ENCODE data around the gene TSPAN31. TPM values are rescaled to one million over a fixed set of nuclear protein-coding genes. Genes with fewer than 3 reads are reported as not detected.
"Not testable (repeated sequence)": the region's sequence is repeated elsewhere in the genome, so short reads cannot be mapped to it uniquely, and the experiment has no call there.

Gene TSPAN31
- total RNA-seq, 2 experiments from 2014 or later, result 12.9 to 13.3 TPM

- Mint-ChIP-seq H3K27ac (no peak within 1 kb of the TSS), H3K27me3 (ENCODE audit: low read depth) (peaks cover 12% of the 10 kb centered on the region), H3K9me3 (ENCODE audit: insufficient read depth) (no peaks in the 10 kb centered on the region), H3K4me3 (peak within 1 kb of the TSS; percentile 83), H3K4me1 (ENCODE audit: low read depth) (peaks cover 40% of the 10 kb centered on the region), H3K36me3 (ENCODE audit: low read depth) (peaks cover 20% of the 10 kb centered on the region)
- no peak for DNase-seq
- CTCF ChIA-PET, result interaction anchor here (0.8 to 5.4 kb wide), 8 partner anchors 10 to 138 kb away, joined by 3 to 72 read pairs (median 4); partner anchors contain the start of genes MARCHF9 and TSFM
- no peak for ATAC-seq
- POLR2A ChIA-PET, result interaction anchor here (0.6 to 1.8 kb wide), 5 partner anchors 10 to 150 kb away, joined by 3 to 5 read pairs (median 4); partner anchors contain the start of gene TSFM
Measured at GRCh38 chr12:57766464-57767304, 21.8 kb downstream of the TSPAN31 start, which contains the start of gene CYP27B1. Gene CYP27B1 (minus strand): TSS chr12:57767078. CDS start chr12:57767041, 37 bp downstream.

GRCh38 chr12:57767305-57767698 lies 22.5 kb downstream of the TSPAN31 start:
- H3K27me3 Mint-ChIP-seq (ENCODE audit: low read depth), result peaks cover 12% of the 10 kb centered on the region
- CTCF ChIA-PET, result interaction anchor here (1.0 to 5.4 kb wide), 6 partner anchors 8 to 137 kb away, joined by 3 to 72 read pairs (median 9); partner anchors contain the start of gene MARCHF9
- no peak overlapping the region for H3K27ac Mint-ChIP-seq
- DNase-seq (no peak), ATAC-seq (no peak)
- no peak overlapping the region for H3K4me3 Mint-ChIP-seq
- POLR2A ChIA-PET, result interaction anchor here (0.8 to 1.8 kb wide), 4 partner anchors 11 to 132 kb away, joined by 3 to 5 read pairs (median 4); partner anchors contain the start of gene TSFM
- no peaks in the 10 kb centered on the region for H3K9me3 Mint-ChIP-seq (ENCODE audit: insufficient read depth)
- peaks cover 20% of the 10 kb centered on the region for H3K36me3 Mint-ChIP-seq (ENCODE audit: low read depth)
- H3K4me1 Mint-ChIP-seq (ENCODE audit: low read depth), result peaks cover 42% of the 10 kb centered on the region

GRCh38 chr12:57767876-57768275 lies 23.0 kb downstream of the TSPAN31 start:
- Mint-ChIP-seq H3K4me3 (no peak overlapping the region), H3K27me3 (ENCODE audit: low read depth) (peaks cover 12% of the 10 kb centered on the region), H3K4me1 (ENCODE audit: low read depth) (peaks cover 44% of the 10 kb centered on the region), H3K27ac (no peak overlapping the region), H3K9me3 (ENCODE audit: insufficient read depth) (no peaks in the 10 kb centered on the region), H3K36me3 (ENCODE audit: low read depth) (peaks cover 20% of the 10 kb centered on the region)
- ChIA-PET CTCF (interaction anchor here (1.0 to 5.4 kb wide), 5 partner anchors 8 to 136 kb away, joined by 3 to 72 read pairs (median 10); partner anchors contain the start of gene MARCHF9), POLR2A (interaction anchor here (1.7 to 1.8 kb wide), 2 partner anchors 8 to 11 kb away, joined by 5 read pairs; no protein-coding TSS in a partner anchor)
- DNase-seq (no peak), ATAC-seq (no peak)

- H3K4me1 Mint-ChIP-seq (ENCODE audit: low read depth), result peaks cover 44% of the 10 kb centered on the region
- no peak for ATAC-seq
- no peak for DNase-seq
- H3K4me3 Mint-ChIP-seq, result no peak overlapping the region
- ChIA-PET POLR2A (no interaction called here), CTCF (interaction anchor here (1.1 to 5.4 kb wide), 2 partner anchors 10 to 13 kb away, joined by 3 to 72 read pairs; partner anchors contain the start of gene MARCHF9)
- no peaks in the 10 kb centered on the region for H3K9me3 Mint-ChIP-seq (ENCODE audit: insufficient read depth)
- H3K27ac Mint-ChIP-seq, result no peak overlapping the region
- H3K27me3 Mint-ChIP-seq (ENCODE audit: low read depth), result peaks cover 9% of the 10 kb centered on the region
- H3K36me3 Mint-ChIP-seq (ENCODE audit: low read depth), result peaks cover 24% of the 10 kb centered on the region
Measured at GRCh38 chr12:57769594-57769993, 24.8 kb downstream of the TSPAN31 start.

- peak overlapping the region; percentile 61 for H3K27ac Mint-ChIP-seq
- peaks cover 7% of the 10 kb centered on the region for H3K27me3 Mint-ChIP-seq (ENCODE audit: low read depth)
- POLR2A ChIA-PET, result no interaction called here
- H3K36me3 Mint-ChIP-seq (ENCODE audit: low read depth), result peaks cover 25% of the 10 kb centered on the region
- peaks cover 33% of the 10 kb centered on the region for H3K4me1 Mint-ChIP-seq (ENCODE audit: low read depth)
- CTCF ChIA-PET, result interaction anchor here (1.0 to 1.1 kb wide), 2 partner anchors 11 to 14 kb away, joined by 3 read pairs; no protein-coding TSS in a partner anchor
- no peak for DNase-seq
- ATAC-seq, result no peak
- H3K9me3 Mint-ChIP-seq (ENCODE audit: insufficient read depth), result no peaks in the 10 kb centered on the region
- H3K4me3 Mint-ChIP-seq, result peak overlapping the region; percentile 39
Measured at GRCh38 chr12:57770734-57771133, 25.9 kb downstream of the TSPAN31 start.

GRCh38 chr12:57771236-57771872 lies 26.5 kb downstream of the TSPAN31 start:
- no peaks in the 10 kb centered on the region for H3K9me3 Mint-ChIP-seq (ENCODE audit: insufficient read depth)
- peaks cover 4% of the 10 kb centered on the region for H3K27me3 Mint-ChIP-seq (ENCODE audit: low read depth)
- H3K36me3 Mint-ChIP-seq (ENCODE audit: low read depth), result peaks cover 27% of the 10 kb centered on the region
- H3K27ac Mint-ChIP-seq, result peak overlapping the region; percentile 98
- H3K4me3 Mint-ChIP-seq, result peak overlapping the region; percentile 97
- ChIA-PET POLR2A (interaction anchor here (0.6 to 1.3 kb wide), 3 partner anchors 9 to 99 kb away, joined by 3 to 5 read pairs (median 5); partner anchors contain the start of gene TSFM), CTCF (interaction anchor here (0.9 to 1.5 kb wide), 6 partner anchors 10 to 15 kb away, joined by 3 to 13 read pairs (median 7); partner anchors contain the start of gene TSFM)
- peak; percentile 91 for DNase-seq
- peak; percentile 75 for ATAC-seq
- peaks cover 27% of the 10 kb centered on the region for H3K4me1 Mint-ChIP-seq (ENCODE audit: low read depth)

- ATAC-seq (peak; percentile 91), DNase-seq (peak; percentile 96)
- Mint-ChIP-seq H3K4me1 (ENCODE audit: low read depth) (peaks cover 21% of the 10 kb centered on the region), H3K27me3 (ENCODE audit: low read depth) (no peaks in the 10 kb centered on the region), H3K9me3 (ENCODE audit: insufficient read depth) (no peaks in the 10 kb centered on the region), H3K36me3 (ENCODE audit: low read depth) (peaks cover 25% of the 10 kb centered on the region), H3K27ac (peak within 1 kb of the TSS; percentile 98), H3K4me3 (peak within 1 kb of the TSS; percentile 97)
- ChIA-PET POLR2A (interaction anchor here (0.6 to 1.3 kb wide), 5 partner anchors 9 to 98 kb away, joined by 3 to 6 read pairs (median 5); partner anchors contain the start of gene TSFM), CTCF (interaction anchor here (0.9 to 1.5 kb wide), 6 partner anchors 9 to 31 kb away, joined by 3 to 13 read pairs (median 7); partner anchors contain the start of gene TSFM)
Measured at GRCh38 chr12:57771873-57772428, 27.1 kb downstream of the TSPAN31 start, which contains the start of gene METTL1. Gene METTL1 (minus strand): TSS chr12:57772105. CDS start chr12:57772083, 22 bp downstream.

GRCh38 chr12:57772429-57773322 lies 27.8 kb downstream of the TSPAN31 start, which contains the start of gene EEF1AKMT3:
Gene EEF1AKMT3 (plus strand): TSS chr12:57772614. CDS start chr12:57772725, 111 bp downstream.
- peak within 1 kb of the TSS; percentile 97 for H3K4me3 Mint-ChIP-seq
- H3K9me3 Mint-ChIP-seq (ENCODE audit: insufficient read depth), result no peaks in the 10 kb centered on the region
- H3K27ac Mint-ChIP-seq, result peak within 1 kb of the TSS; percentile 98
- DNase-seq (peak; percentile 55), ATAC-seq (peak; percentile 50)
- CTCF ChIA-PET, result interaction anchor here (0.9 to 1.5 kb wide), 8 partner anchors 9 to 31 kb away, joined by 3 to 13 read pairs (median 4); partner anchors contain the start of gene TSFM
- POLR2A ChIA-PET, result interaction anchor here (0.7 to 1.3 kb wide), 4 partner anchors 8 to 16 kb away, joined by 3 to 6 read pairs (median 5); partner anchors contain the start of gene TSFM
- H3K27me3 Mint-ChIP-seq (ENCODE audit: low read depth), result no peaks in the 10 kb centered on the region
- peaks cover 21% of the 10 kb centered on the region for H3K4me1 Mint-ChIP-seq (ENCODE audit: low read depth)
- peaks cover 25% of the 10 kb centered on the region for H3K36me3 Mint-ChIP-seq (ENCODE audit: low read depth)

- CTCF ChIA-PET, result interaction anchor here (0.9 to 1.9 kb wide), 3 partner anchors 15 to 130 kb away, joined by 4 to 5 read pairs (median 5); no protein-coding TSS in a partner anchor
- H3K9me3 Mint-ChIP-seq (ENCODE audit: insufficient read depth); H3K27ac Mint-ChIP-seq; ATAC-seq; DNase-seq; H3K4me3 Mint-ChIP-seq; POLR2A ChIA-PET; H3K27me3 Mint-ChIP-seq (ENCODE audit: low read depth): not testable (repeated sequence)
- H3K4me1 Mint-ChIP-seq (ENCODE audit: low read depth), result peaks cover 27% of the 10 kb centered on the region
- H3K36me3 Mint-ChIP-seq (ENCODE audit: low read depth), result peaks cover 19% of the 10 kb centered on the region
Measured at GRCh38 chr12:57774634-57775033, 29.8 kb downstream of the TSPAN31 start.

GRCh38 chr12:57775044-57775443 lies 30.2 kb downstream of the TSPAN31 start:
- Mint-ChIP-seq H3K9me3 (ENCODE audit: insufficient read depth) (no peaks in the 10 kb centered on the region), H3K27ac (no peak overlapping the region), H3K4me3 (no peak overlapping the region), H3K4me1 (ENCODE audit: low read depth) (peaks cover 29% of the 10 kb centered on the region), H3K27me3 (ENCODE audit: low read depth) (no peaks in the 10 kb centered on the region), H3K36me3 (ENCODE audit: low read depth) (peaks cover 15% of the 10 kb centered on the region)
- POLR2A ChIA-PET, result no interaction called here
- no peak for ATAC-seq
- CTCF ChIA-PET, result interaction anchor here (0.7 to 1.9 kb wide), 3 partner anchors 18 to 163 kb away, joined by 3 to 5 read pairs (median 5); no protein-coding TSS in a partner anchor
- DNase-seq, result no peak
